Measurements from ENCODE around the gene ITIH5. TPM values are rescaled to one million over a fixed set of nuclear protein-coding genes. Genes with fewer than 3 reads are reported as not detected.

The ITIH5 gene
- total and polyA plus RNA-seq, 2 of the 13 experiments (the other 11 are each of a cell fraction or from before 2014, with no cell fraction given) = 4.7 to 8.9 TPM

DNA sequence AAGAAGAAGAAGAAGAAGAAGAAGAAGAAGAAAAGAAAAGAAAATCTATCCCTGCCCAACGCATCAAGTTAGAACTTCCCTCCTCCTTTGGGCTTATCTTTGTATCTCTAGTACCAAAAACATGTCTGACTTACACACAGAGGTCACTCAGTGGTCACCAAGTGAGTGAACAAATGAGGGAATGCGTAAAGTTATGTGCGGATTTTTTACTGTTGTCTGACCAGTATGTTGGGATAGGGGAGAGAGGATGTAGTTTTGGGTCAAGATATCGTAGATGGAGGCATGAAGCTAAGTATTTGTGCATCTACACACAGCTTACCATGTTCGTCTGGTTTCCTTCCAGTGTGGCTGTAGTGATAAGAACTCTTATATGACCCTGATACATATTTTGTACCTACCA, 99.9 kb downstream of the ITIH5 start:
- Histone ChIP-seq H3K4me2 (ENCODE audit: low read depth, low read length) (no peak overlapping the region), H3K27ac (ENCODE audit: extremely low read length, insufficient read depth, low read length) (no peak overlapping the region), H3K4me1 (ENCODE audit: insufficient read depth, low read length) (peaks cover 3% of the 10 kb centered on the region), H3K4me3 (replicated peaks in 1 of 3; ENCODE audit: insufficient read depth in 1 of 3, low read depth in 2 of 3, low read length in 3 of 3) (no peak overlapping the region), H3K9ac (ENCODE audit: insufficient read depth, low read depth, low read length) (no peak overlapping the region), H4K20me1 (ENCODE audit: insufficient read depth, low read length) (no peaks in the 10 kb centered on the region), H2AFZ (ENCODE audit: low read length) (no peak overlapping the region), H3K79me2 (ENCODE audit: insufficient read depth, low read length) (no peaks in the 10 kb centered on the region), H3K27me3 (ENCODE audit: control insufficient read depth in 1 of 2, insufficient read depth in 2 of 2, low read length in 2 of 2) (no peaks in the 10 kb centered on the region), H3K9me3 (ENCODE audit: low read length) (no peaks in the 10 kb centered on the region), H3K36me3 (replicated peaks in 1 of 2; ENCODE audit: control insufficient read depth in 1 of 2, insufficient read depth in 2 of 2, low read length in 2 of 2) (no peaks in the 10 kb centered on the region)
- no peak for DNase-seq (ENCODE audit: low spot score)
- WGBS (ENCODE audit: low lambda C conversion rate) = 77% methylated on average over 5 of the region's 5 CpGs
- in situ Hi-C loops (cut with HindIII; ENCODE audit: extremely low pct_ligation_motif_present, low pct_unique_long_range_greater_than_20kb) (no loop called here), intact Hi-C loops (cut with micrococcal nuclease; ENCODE audit: unreplicated experiment) (no loop called here)
- ATAC-seq = no peak
- POLR2A ChIA-PET = no interaction called here
- CTCF ChIA-PET (ENCODE audit: low intra/inter-chr PET ratio, low total read pairs) = no interaction called here
- no peak for FAIRE-seq
- BruUV-seq (replicated peaks) = no TSS peak
- TF ChIP-seq, protein P1, sequence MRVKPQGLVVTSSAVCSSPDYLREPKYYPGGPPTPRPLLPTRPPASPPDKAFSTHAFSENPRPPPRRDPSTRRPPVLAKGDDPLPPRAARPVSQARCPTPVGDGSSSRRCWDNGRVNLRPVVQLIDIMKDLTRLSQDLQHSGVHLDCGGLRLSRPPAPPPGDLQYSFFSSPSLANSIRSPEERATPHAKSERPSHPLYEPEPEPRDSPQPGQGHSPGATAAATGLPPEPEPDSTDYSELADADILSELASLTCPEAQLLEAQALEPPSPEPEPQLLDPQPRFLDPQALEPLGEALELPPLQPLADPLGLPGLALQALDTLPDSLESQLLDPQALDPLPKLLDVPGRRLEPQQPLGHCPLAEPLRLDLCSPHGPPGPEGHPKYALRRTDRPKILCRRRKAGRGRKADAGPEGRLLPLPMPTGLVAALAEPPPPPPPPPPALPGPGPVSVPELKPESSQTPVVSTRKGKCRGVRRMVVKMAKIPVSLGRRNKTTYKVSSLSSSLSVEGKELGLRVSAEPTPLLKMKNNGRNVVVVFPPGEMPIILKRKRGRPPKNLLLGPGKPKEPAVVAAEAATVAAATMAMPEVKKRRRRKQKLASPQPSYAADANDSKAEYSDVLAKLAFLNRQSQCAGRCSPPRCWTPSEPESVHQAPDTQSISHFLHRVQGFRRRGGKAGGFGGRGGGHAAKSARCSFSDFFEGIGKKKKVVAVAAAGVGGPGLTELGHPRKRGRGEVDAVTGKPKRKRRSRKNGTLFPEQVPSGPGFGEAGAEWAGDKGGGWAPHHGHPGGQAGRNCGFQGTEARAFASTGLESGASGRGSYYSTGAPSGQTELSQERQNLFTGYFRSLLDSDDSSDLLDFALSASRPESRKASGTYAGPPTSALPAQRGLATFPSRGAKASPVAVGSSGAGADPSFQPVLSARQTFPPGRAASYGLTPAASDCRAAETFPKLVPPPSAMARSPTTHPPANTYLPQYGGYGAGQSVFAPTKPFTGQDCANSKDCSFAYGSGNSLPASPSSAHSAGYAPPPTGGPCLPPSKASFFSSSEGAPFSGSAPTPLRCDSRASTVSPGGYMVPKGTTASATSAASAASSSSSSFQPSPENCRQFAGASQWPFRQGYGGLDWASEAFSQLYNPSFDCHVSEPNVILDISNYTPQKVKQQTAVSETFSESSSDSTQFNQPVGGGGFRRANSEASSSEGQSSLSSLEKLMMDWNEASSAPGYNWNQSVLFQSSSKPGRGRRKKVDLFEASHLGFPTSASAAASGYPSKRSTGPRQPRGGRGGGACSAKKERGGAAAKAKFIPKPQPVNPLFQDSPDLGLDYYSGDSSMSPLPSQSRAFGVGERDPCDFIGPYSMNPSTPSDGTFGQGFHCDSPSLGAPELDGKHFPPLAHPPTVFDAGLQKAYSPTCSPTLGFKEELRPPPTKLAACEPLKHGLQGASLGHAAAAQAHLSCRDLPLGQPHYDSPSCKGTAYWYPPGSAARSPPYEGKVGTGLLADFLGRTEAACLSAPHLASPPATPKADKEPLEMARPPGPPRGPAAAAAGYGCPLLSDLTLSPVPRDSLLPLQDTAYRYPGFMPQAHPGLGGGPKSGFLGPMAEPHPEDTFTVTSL (CRISPR knock-in tag; IDR thresholded peaks at IDR 0.05; ENCODE audit: borderline replicate concordance) = no peak
- TF ChIP-seq DMAP1 (CRISPR knock-in tag; IDR thresholded peaks at IDR 0.05) (no peak), PATZ1 (CRISPR knock-in tag; IDR thresholded peaks at IDR 0.05) (no peak), ZBTB14 (CRISPR knock-in tag; IDR thresholded peaks at IDR 0.05) (no peak), TERF1 (CRISPR knock-in tag; IDR thresholded peaks at IDR 0.05) (no peak), NRL (CRISPR knock-in tag; IDR thresholded peaks at IDR 0.05; ENCODE audit: borderline replicate concordance) (no peak), RCOR2 (CRISPR knock-in tag; IDR thresholded peaks at IDR 0.05) (no peak), ZZZ3 (CRISPR knock-in tag; IDR thresholded peaks at IDR 0.05; ENCODE audit: borderline replicate concordance) (no peak), CBFB (CRISPR knock-in tag; IDR thresholded peaks at IDR 0.05) (no peak), ZNF547 (CRISPR knock-in tag; IDR thresholded peaks at IDR 0.05) (no peak), ARNT2 (CRISPR knock-in tag; IDR thresholded peaks at IDR 0.05; ENCODE audit: low read depth) (no peak), ZNF430 (CRISPR knock-in tag; IDR thresholded peaks at IDR 0.05) (no peak), KDM5A (IDR thresholded peaks at IDR 0.05; ENCODE audit: borderline replicate concordance, low read length) (no peak), PREB (CRISPR knock-in tag; IDR thresholded peaks at IDR 0.05) (no peak), ZFP36L1 (CRISPR knock-in tag; IDR thresholded peaks at IDR 0.05) (no peak)
